ENCODE data around the gene MT1M.
"Not testable (repeated sequence)": the region's sequence is repeated elsewhere in the genome, so short reads cannot be mapped to it uniquely, and the experiment has no call there.

Gene MT1M

GRCh38 chr16:56632156-56632847 is at the start of gene MT1M:
TSS of gene MT1M (plus strand) at chr16:56632659. CDS start at chr16:56632732, 73 bp downstream.
- no peak for DNase-seq

GRCh38 chr16:56582911-56583310 is 49.5 kb upstream of the MT1M start:
- DNase-seq = not testable (repeated sequence)

- no peak for DNase-seq
Observed at GRCh38 chr16:56583351-56584168, 48.9 kb upstream of the MT1M start.

- DNase-seq = no peak
Observed at GRCh38 chr16:56584276-56584675, 48.2 kb upstream of the MT1M start.

GRCh38 chr16:56588781-56589140 is 43.7 kb upstream of the MT1M start:
- DNase-seq = no peak

GRCh38 chr16:56589141-56590039 is 43.1 kb upstream of the MT1M start, which contains the start of gene MT3:
TSS of gene MT3 (plus strand) at chr16:56589528. CDS start at chr16:56589591, 63 bp downstream.
- no peak for DNase-seq

GRCh38 chr16:56591377-56592060 is 40.9 kb upstream of the MT1M start:
- no peak for DNase-seq

- no peak for DNase-seq
Observed at GRCh38 chr16:56593573-56594291, 38.7 kb upstream of the MT1M start.

GRCh38 chr16:56594292-56594619 is 38.2 kb upstream of the MT1M start:
- no peak for DNase-seq

- DNase-seq = peak; percentile 47 to 65
Observed at GRCh38 chr16:56600398-56600999, 32.0 kb upstream of the MT1M start.

- DNase-seq = no peak
Observed at GRCh38 chr16:56601325-56601724, 31.1 kb upstream of the MT1M start.

- peak; percentile 61 to 70 for DNase-seq
Observed at GRCh38 chr16:56603589-56603988, 28.9 kb upstream of the MT1M start.

- DNase-seq = no peak
Observed at GRCh38 chr16:56604966-56605365, 27.5 kb upstream of the MT1M start.

GRCh38 chr16:56605475-56605874 is 27.0 kb upstream of the MT1M start:
- DNase-seq = no peak

- no peak for DNase-seq
Observed at GRCh38 chr16:56606071-56606475, 26.4 kb upstream of the MT1M start.

- DNase-seq = no peak
Observed at GRCh38 chr16:56606476-56607108, 25.9 kb upstream of the MT1M start.

- peak in 1 of 2 experiments; percentile 37 for DNase-seq
Observed at GRCh38 chr16:56607109-56607618, 25.3 kb upstream of the MT1M start.

- no peak for DNase-seq
Observed at GRCh38 chr16:56607675-56608042, 24.8 kb upstream of the MT1M start.

- peak; percentile 92 to 96 for DNase-seq
Observed at GRCh38 chr16:56608043-56608875, 24.2 kb upstream of the MT1M start, which contains the start of gene MT2A. TSS of gene MT2A (plus strand) at chr16:56608584. CDS start at chr16:56608656, 72 bp downstream.

All from SHP77 (cell line).